ENCODE data around the gene ENPP7.

- TF ChIP-seq CTCF (IDR thresholded peaks at IDR 0.05) (no peak), POLR2A (IDR thresholded peaks at IDR 0.05) (no peak)
Observed at GRCh38 chr17:79698146-79698846, 32.4 kb upstream of the ENPP7 start.
